Tibial nerve (tissue), 4 donors: ENCODE results near the gene TNIP1. TPM values are rescaled to one million over a fixed set of nuclear protein-coding genes. Genes with fewer than 3 reads are reported as not detected.

Source experiments
- DNase-seq, 2 donors: peaks; one replicate each; pipeline ENCODE4 v3.0.0-alpha.2; 2019; ENCODE audit warnings: low spot score in 2 of 2
- H3K27ac ChIP-seq, 4 donors: fragments of 200-600 bp; sonication (generic) in 3 of 4; one replicate each; pipeline ENCODE4 v1.5.1; 2017 to 2019; ENCODE audit warnings: mild to moderate bottlenecking in 1 of 4
- H3K27me3 ChIP-seq, 2 donors: fragments of 200-600 bp; sonication (generic) in 1 of 2; one replicate each; pipeline versions ENCODE4 v1.5.1 to v1.6.0; 2017 to 2019
- H3K36me3 ChIP-seq, 3 donors: fragments of 200-600 bp; sonication (generic); one replicate each; pipeline ENCODE4 v1.5.1; 2018 to 2019
- H3K4me1 ChIP-seq, 4 donors: fragments of 200-600 bp; sonication (generic) in 3 of 4; one replicate each; pipeline ENCODE4 v1.5.1; 2017 to 2019
- H3K4me3 ChIP-seq, 4 donors: fragments of 200-600 bp; sonication (generic) in 3 of 4; one replicate each; pipeline ENCODE4 v1.5.1; 2017 to 2019; ENCODE audit warnings: mild to moderate bottlenecking in 1 of 4, moderate library complexity in 1 of 4
- H3K9me3 ChIP-seq, 4 donors: fragments of 200-600 bp; sonication (generic) in 3 of 4; one replicate each; pipeline ENCODE4 v1.5.1; 2017 to 2019
- CTCF ChIP-seq, 5 experiments: fragments of 200-600 bp in 3 of 5; fragments of 450-650 bp in 2 of 5; sonication (generic) in 3 of 5; IDR thresholded peaks; one replicate each; pipeline ENCODE4 v1.5.1; 2016 to 2019; ENCODE audit warnings: antibody characterized with exemption in 5 of 5, mild to moderate bottlenecking in 3 of 5, moderate library complexity in 2 of 5
- EP300 ChIP-seq, 2 donors: sonication (generic); formaldehyde crosslinking; IDR thresholded peaks; one replicate each; pipeline ENCODE4 v1.6.1; 2017; ENCODE audit warnings: antibody characterized with exemption in 2 of 2, mild to moderate bottlenecking in 1 of 2
- POLR2A ChIP-seq, 2 donors: fragments of 450-650 bp; IDR thresholded peaks; one replicate each; pipeline ENCODE4 v1.6.1; 2017; ENCODE audit warnings: antibody characterized with exemption in 2 of 2, mild to moderate bottlenecking in 2 of 2, moderate library complexity in 2 of 2
- WGBS, 2 donors: methylation state at CpG; one replicate each; pipeline ENCODE4 v1.1.5; 2018; 5-methylcytosine and 5-hydroxymethylcytosine counted together
- total RNA-seq, 4 donors: library from RNA; depleted of rRNA; stranded (reverse); fragments of >200 nt; gene quantifications; one replicate each; pipeline ENCODE4 v1.1.0, GENCODE V29; 2016

The TNIP1 gene
- total RNA-seq, 4 donors from 2014 or later: 91.2 to 108 (median 94.3) TPM

DNA sequence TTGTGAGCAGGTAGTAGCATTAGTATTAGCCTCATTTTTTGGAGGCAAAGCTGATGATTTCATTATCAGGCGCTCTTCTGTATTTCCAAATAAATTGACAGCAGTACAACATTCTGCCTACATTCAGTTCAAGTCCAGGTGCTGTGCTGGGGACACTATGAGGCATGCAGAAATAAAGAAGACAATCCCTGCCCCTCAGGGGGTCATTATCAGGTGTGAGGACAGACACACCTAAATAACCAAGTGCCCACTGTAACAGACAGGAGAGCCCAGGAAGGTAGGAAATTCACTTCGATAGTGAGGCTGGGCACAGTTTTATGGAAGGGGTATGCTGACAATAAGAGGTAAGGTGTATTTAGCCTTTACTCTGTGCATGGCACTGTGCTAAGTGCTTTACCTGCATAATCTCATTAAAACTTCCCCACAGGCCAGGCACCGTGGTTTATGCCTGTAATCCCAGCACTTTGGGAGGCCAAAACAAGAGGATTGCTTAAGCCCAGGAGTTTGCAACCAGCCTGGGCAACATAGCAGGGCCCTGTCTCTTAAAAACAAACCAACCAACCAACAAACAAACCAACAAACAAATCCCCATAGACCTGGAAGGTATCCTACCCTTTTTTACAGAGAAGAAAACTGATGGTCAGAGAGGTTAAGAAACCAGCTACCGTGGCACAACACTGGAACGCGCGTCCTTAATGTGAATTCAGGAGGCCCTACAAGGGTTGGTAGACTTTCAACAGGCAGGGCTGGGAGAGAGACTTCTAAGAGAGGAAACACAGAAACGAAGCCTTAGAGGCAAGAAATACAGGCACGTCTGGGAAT lies 77.9 kb downstream of the TNIP1 start:
- Histone ChIP-seq H3K9me3 (no peaks in the 10 kb centered on the region), H3K27ac (peak overlapping the region; percentile 41 to 94 (median 62)), H3K27me3 (no peaks in the 10 kb centered on the region), H3K4me1 (peaks cover 6 to 74% (median 29%) of the 10 kb centered on the region in 4 donors), H3K36me3 (no peaks in the 10 kb centered on the region), H3K4me3 (no peak overlapping the region)
- no peak for TF ChIP-seq POLR2A (IDR thresholded peaks at IDR 0.05)
- no peak for TF ChIP-seq CTCF (IDR thresholded peaks at IDR 0.05)
- TF ChIP-seq EP300 (IDR thresholded peaks at IDR 0.05): no peak
- DNase-seq: no peak
- WGBS, 2 donors: 86 to 91% methylated on average over 9 of the region's 9 CpGs

DNA sequence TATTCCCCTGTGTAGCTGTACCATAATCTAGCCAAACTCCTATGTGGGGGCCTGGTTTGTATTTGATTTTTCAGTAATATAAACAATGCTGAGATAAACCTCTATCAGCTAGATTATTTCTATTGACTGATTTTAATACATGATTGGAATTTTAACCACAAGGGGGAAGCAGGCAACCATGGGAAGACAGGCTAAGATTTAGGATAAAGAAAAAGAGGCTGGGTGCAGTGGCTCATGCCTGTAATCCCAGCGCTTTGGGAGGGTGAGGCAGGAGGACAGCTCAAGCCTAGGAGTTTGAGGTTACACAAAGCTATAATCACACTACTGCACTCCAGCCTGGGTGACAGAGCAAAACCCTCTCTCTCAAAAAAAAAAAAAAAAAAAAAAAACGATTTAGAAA lies 78.6 kb downstream of the TNIP1 start:
- Histone ChIP-seq H3K27me3 (no peaks in the 10 kb centered on the region), H3K4me1 (peaks cover 6 to 67% (median 24%) of the 10 kb centered on the region in 4 donors), H3K27ac (peak overlapping the region in 1 of 4 donors; percentile 94), H3K9me3 (no peaks in the 10 kb centered on the region), H3K4me3 (no peak overlapping the region), H3K36me3 (no peaks in the 10 kb centered on the region)
- TF ChIP-seq POLR2A (IDR thresholded peaks at IDR 0.05) (no peak), EP300 (IDR thresholded peaks at IDR 0.05) (no peak), CTCF (IDR thresholded peaks at IDR 0.05) (peak; percentile 49 to 86 (median 68))
- no peak for DNase-seq
- WGBS, 2 donors: 23 to 42% methylated on average over 2 of the region's 2 CpGs

GRCh38 chr5:151001436-151001835 lies 79.4 kb downstream of the TNIP1 start:
- TF ChIP-seq CTCF (IDR thresholded peaks at IDR 0.05): no peak
- no peak for TF ChIP-seq EP300 (IDR thresholded peaks at IDR 0.05)
- no peak for TF ChIP-seq POLR2A (IDR thresholded peaks at IDR 0.05)
- H3K4me1 ChIP-seq: peaks cover 0 to 59% (median 16%) of the 10 kb centered on the region in 4 donors
- no peaks in the 10 kb centered on the region for H3K27me3 ChIP-seq
- peak overlapping the region in 1 of 4 donors; percentile 39 for H3K27ac ChIP-seq
- no peak for DNase-seq
- no peak overlapping the region for H3K4me3 ChIP-seq
- WGBS, 2 donors: 87 to 88% methylated on average over 4 of the region's 4 CpGs
- H3K36me3 ChIP-seq: no peaks in the 10 kb centered on the region
- no peaks in the 10 kb centered on the region for H3K9me3 ChIP-seq

DNA sequence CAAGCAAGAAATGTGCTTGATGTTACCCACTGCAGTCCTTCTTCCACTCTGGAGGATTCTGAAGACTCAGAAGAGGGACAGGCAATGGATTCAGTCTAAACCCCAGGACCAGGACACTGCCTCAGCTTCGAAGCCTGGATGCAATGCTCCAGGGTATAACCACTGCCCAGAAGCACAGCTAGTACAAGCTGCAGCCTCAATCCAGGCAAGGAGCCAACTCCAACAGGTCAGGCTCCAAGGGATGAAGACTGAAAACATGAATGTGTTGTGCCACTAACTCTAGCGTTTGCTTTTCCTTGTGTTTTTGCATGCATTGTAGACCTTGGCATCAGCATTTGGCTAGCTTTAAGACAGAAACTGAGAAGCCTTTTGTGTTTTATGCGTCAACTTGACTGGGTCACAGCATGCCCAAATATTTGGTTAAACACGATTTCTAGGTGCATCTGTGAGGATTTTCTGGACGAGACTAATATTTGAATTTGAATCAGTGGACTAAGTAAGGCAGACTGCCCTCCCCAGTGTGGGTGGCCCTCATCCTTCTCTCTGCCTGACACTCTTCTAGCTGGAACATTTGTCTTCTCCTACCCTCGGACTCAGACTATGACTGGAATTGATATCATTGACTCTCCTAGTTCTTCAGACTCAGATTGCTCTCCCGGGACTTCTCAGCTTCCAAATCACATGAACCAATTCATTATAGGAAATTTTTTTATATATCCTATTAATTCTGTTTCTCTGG lies 81.0 kb downstream of the TNIP1 start:
- Histone ChIP-seq H3K4me1 (peaks cover 0 to 44% (median 10%) of the 10 kb centered on the region in 4 donors), H3K36me3 (no peaks in the 10 kb centered on the region), H3K27ac (peak overlapping the region in 2 of 4 donors; percentile 52 to 66), H3K4me3 (no peak overlapping the region), H3K27me3 (no peaks in the 10 kb centered on the region), H3K9me3 (no peaks in the 10 kb centered on the region)
- no peak for TF ChIP-seq CTCF (IDR thresholded peaks at IDR 0.05)
- TF ChIP-seq EP300 (IDR thresholded peaks at IDR 0.05): peak in 1 of 2 donors; percentile 58
- TF ChIP-seq POLR2A (IDR thresholded peaks at IDR 0.05): no peak
- peak; percentile 80 to 84 for DNase-seq
- 26 to 28% methylated on average over 6 of the region's 7 CpGs for WGBS, 2 donors
